HepG2 (cell line): ENCODE results near the gene TOR1AIP1.

Experiments
- AGO1 ChIP-seq: fragments of 200-400 bp; formaldehyde crosslinking; IDR thresholded peaks from 2 replicates; pipeline ENCODE4 v1.6.1; 2017; ENCODE audit warnings: mild to moderate bottlenecking, low read depth, low read length, moderate library complexity; ENCODE audit not compliant: poor library complexity, severe bottlenecking
- CTCF ChIP-seq: sonication (generic); formaldehyde crosslinking; IDR thresholded peaks from 2 replicates; pipeline ENCODE4 v1.5.0; 2020; ENCODE audit warnings: mild to moderate bottlenecking, missing genetic modification reagents, moderate library complexity
- EHMT2 ChIP-seq: fragments of 200-600 bp; sonication (generic); IDR thresholded peaks from 2 replicates; pipeline ENCODE4 v1.7.0; 2017; ENCODE audit warnings: antibody characterized with exemption, low read depth, low read length, borderline replicate concordance
- HNRNPUL1 ChIP-seq: fragments of 200-400 bp; formaldehyde crosslinking; IDR thresholded peaks from 2 replicates; pipeline ENCODE4 v1.6.1; 2017; ENCODE audit warnings: low read depth, mild to moderate bottlenecking, low read length, moderate library complexity
- RAD21 ChIP-seq: fragments of 450-650 bp; formaldehyde crosslinking; IDR thresholded peaks from 2 replicates; pipeline ENCODE4 v1.5.0; 2020; ENCODE audit warnings: mild to moderate bottlenecking
- RORA ChIP-seq: sonication (generic); formaldehyde crosslinking; IDR thresholded peaks from 2 replicates; pipeline ENCODE4 v1.5.0; 2020; ENCODE audit warnings: mild to moderate bottlenecking, missing genetic modification reagents, moderate library complexity
- YY1 ChIP-seq: IDR thresholded peaks from 2 replicates; pipeline ENCODE4 v1.6.1; 2011; ENCODE audit warnings: low read length, low read depth, moderate library complexity, mild to moderate bottlenecking; ENCODE audit not compliant: insufficient read depth, insufficient replicate concordance
- ZNF274 ChIP-seq: sonication (generic); formaldehyde crosslinking; IDR thresholded peaks from 2 replicates; pipeline ENCODE4 v1.5.1; 2020; ENCODE audit warnings: mild to moderate bottlenecking, missing genetic modification reagents
- ZNF543 ChIP-seq: sonication (generic); formaldehyde crosslinking; IDR thresholded peaks from 2 replicates; pipeline ENCODE4 v1.4.0; 2020; ENCODE audit warnings: mild to moderate bottlenecking, missing genetic modification reagents
- ZNF773 ChIP-seq: sonication (generic); formaldehyde crosslinking; IDR thresholded peaks from 2 replicates; pipeline ENCODE4 v1.4.0; 2020; ENCODE audit warnings: missing genetic modification reagents, borderline replicate concordance

- no peak for TF ChIP-seq ZNF773 (CRISPR knock-in tag)
- no peak for TF ChIP-seq EHMT2
- no peak for TF ChIP-seq CTCF
- no peak for TF ChIP-seq ZNF274 (CRISPR knock-in tag)
- no peak for TF ChIP-seq AGO1
- no peak for TF ChIP-seq RORA (CRISPR knock-in tag)
- TF ChIP-seq ZNF543 (CRISPR knock-in tag) = no peak
- no peak for TF ChIP-seq HNRNPUL1
- TF ChIP-seq RAD21 (CRISPR knock-in tag) = no peak
- TF ChIP-seq YY1 = no peak
Measured at GRCh38 chr1:179968284-179968993, 86.4 kb downstream of the TOR1AIP1 start.
